PC-9 (cell line): ENCODE data around the gene SLC4A9. TPM values are rescaled to one million over a fixed set of nuclear protein-coding genes. Genes with fewer than 3 reads are reported as not detected.

Experiments
- BruUV-seq: library from RNA; stranded (reverse); fragments of 400-500 nt; replicated peaks from 2 replicates; lab custom pipeline; 2021; lab: Mats Ljungman, UMichigan
- CTCF ChIA-PET: fragments of 300-600 bp; sonication (Branson Sonifier 250); formaldehyde crosslinking; loops from one replicate; lab custom pipeline; 2022; ENCODE audit warnings: antibody characterized with exemption; lab: Charles Lee
- POLR2A ChIA-PET: fragments of 300-600 bp; sonication (Branson Sonifier 250); formaldehyde crosslinking; loops from one replicate; lab custom pipeline; 2022; ENCODE audit warnings: antibody characterized with exemption; ENCODE audit not compliant: unreplicated experiment; lab: Charles Lee
- DNase-seq, 2 experiments: peaks; one replicate each; pipeline versions ENCODE4 v3.0.0 to v3.0.0-alpha.2; 2015 to 2022; ENCODE audit warnings: mixed read lengths in 1 of 2
- H2AFZ ChIP-seq: fragments of 200-600 bp; sonication (generic); 2 replicates; pipeline ENCODE4 v1.8.1; 2017; ENCODE audit warnings: antibody characterized with exemption
- H3F3A ChIP-seq: fragments of 200-600 bp; sonication (generic); 2 replicates; pipeline ENCODE4 v1.8.1; 2017; ENCODE audit warnings: antibody characterized with exemption, mild to moderate bottlenecking, low read depth; ENCODE audit not compliant: insufficient read depth
- H3K27ac ChIP-seq: fragments of 200-600 bp; sonication (generic); 2 replicates; pipeline ENCODE4 v1.6.1; 2016; ENCODE audit warnings: mixed run types
- H3K27me3 ChIP-seq: fragments of 200-600 bp; sonication (generic); 2 replicates; pipeline ENCODE4 v1.6.1; 2016; ENCODE audit warnings: low read depth, mixed run types; ENCODE audit not compliant: insufficient read depth
- H3K36me3 ChIP-seq: fragments of 200-600 bp; sonication (generic); 2 replicates; pipeline ENCODE4 v1.6.1; 2016; ENCODE audit warnings: low read depth, mixed run types
- H3K4me1 ChIP-seq: fragments of 200-600 bp; sonication (generic); replicated peaks from 2 replicates; pipeline ENCODE4 v1.6.1; 2016; ENCODE audit warnings: mixed run types; ENCODE audit not compliant: insufficient read depth
- H3K4me2 ChIP-seq: fragments of 200-600 bp; sonication (generic); 2 replicates; pipeline ENCODE4 v1.6.1; 2017; ENCODE audit warnings: mixed run types
- H3K4me3 ChIP-seq: fragments of 200-600 bp; sonication (generic); 2 replicates; pipeline ENCODE4 v1.6.1; 2016; ENCODE audit warnings: mixed run types
- H3K79me2 ChIP-seq: fragments of 200-600 bp; sonication (generic); 2 replicates; pipeline ENCODE4 v1.6.1; 2017; ENCODE audit warnings: low read depth, mixed run types
- H3K9me2 ChIP-seq: fragments of 200-600 bp; sonication (generic); 2 replicates; pipeline ENCODE4 v1.8.1; 2017; ENCODE audit warnings: mild to moderate bottlenecking; ENCODE audit not compliant: insufficient read depth
- H3K9me3 ChIP-seq: fragments of 200-600 bp; sonication (generic); 2 replicates; pipeline ENCODE4 v1.8.1; 2016; ENCODE audit warnings: low read depth; ENCODE audit not compliant: insufficient read depth
- H4K20me1 ChIP-seq: fragments of 200-600 bp; sonication (generic); 2 replicates; pipeline ENCODE4 v1.8.1; 2017; ENCODE audit not compliant: insufficient read depth
- EZH2 ChIP-seq: fragments of 200-600 bp; sonication (generic); IDR thresholded peaks from 2 replicates; pipeline ENCODE4 v1.8.0; 2017; ENCODE audit warnings: antibody characterized with exemption, low read depth
- intact Hi-C: fragments of 100-400 bp; cut with micrococcal nuclease; formaldehyde crosslinking; loops from one replicate; pipeline ENCODE4 v1.10.0; 2022; ENCODE audit not compliant: unreplicated experiment
- total RNA-seq: library from RNA; stranded (reverse); gene quantifications from 2 replicates; pipeline ENCODE4 v1.2.3, GENCODE V29; 2021
- TF ChIP-seq, protein P1 (sequence below): fragments of 200-600 bp; sonication (generic); conservative IDR thresholded peaks from 2 replicates; pipeline ENCODE4 v1.6.1; 2017; ENCODE audit warnings: mixed run types, antibody characterized with exemption, mild to moderate bottlenecking, moderate library complexity

SLC4A9 gene
- total RNA-seq, 1 experiment from 2014 or later = 0.20 TPM

DNA sequence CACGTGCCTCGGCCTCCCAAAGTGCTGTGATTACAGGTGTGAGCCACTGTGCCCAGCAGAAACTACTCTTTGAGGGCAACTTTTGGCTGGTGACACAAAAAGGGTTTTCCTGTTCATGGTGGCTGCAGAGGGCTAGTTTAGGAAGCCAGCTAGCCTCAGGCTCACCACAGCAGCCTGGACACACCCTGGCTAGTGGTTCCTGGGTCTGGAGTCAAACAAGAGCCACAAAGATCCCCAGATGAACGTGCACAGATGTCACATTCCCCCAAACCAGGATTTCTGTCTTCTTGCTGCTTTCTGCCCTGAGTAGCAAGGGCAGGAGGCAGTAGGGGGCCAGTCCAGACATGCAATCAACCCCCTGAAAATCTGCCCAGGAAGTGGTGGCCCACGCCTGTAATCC lies 20.4 kb upstream of the SLC4A9 start:
- POLR2A ChIA-PET = no interaction called here
- CTCF ChIA-PET = no interaction called here
- H3K4me1 ChIP-seq = peaks cover 52% of the 10 kb centered on the region

DNA sequence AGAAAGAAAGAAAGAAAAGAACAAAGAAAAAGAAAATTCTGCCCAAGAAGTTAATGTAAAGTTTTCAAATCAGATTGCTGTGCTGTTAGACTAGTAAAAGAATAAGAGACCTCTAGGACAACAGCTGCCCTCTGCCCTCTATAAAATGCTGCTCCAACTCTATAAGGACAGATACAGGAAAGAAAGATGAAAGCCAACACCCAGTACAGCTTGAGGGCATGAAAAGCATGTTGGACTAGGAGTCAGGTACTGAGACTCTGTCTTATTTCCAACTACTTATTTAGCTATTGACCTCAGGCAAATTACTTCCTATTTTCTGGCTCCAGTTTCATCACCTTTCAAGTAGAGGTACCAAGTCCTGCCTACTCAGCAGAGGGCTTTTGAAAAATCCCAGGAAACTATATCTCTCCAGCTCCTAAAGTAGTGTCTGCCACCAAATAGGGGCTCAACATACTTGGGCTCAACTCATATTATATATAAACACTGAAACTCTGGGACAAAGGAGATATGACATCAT lies 19.3 kb upstream of the SLC4A9 start:
- BruUV-seq = no TSS peak
- Histone ChIP-seq H4K20me1 (peaks cover 97% of the 10 kb centered on the region), H2AFZ (no peak overlapping the region), H3K36me3 (peaks cover 65% of the 10 kb centered on the region), H3K27ac (0 out of 2 replicates have a peak overlapping the region, but pooled peaks have one; percentile 22), H3K9me3 (no peaks in the 10 kb centered on the region), H3K27me3 (no peaks in the 10 kb centered on the region), H3K4me1 (peaks cover 57% of the 10 kb centered on the region), H3F3A (peaks cover 87% of the 10 kb centered on the region; the same call in 1 of the 2 replicates), H3K79me2 (peaks cover 84% of the 10 kb centered on the region), H3K9me2 (no peaks in the 10 kb centered on the region), H3K4me2 (peak overlapping the region; percentile 97), H3K4me3 (no peak overlapping the region)
- intact Hi-C loops = no loop called here
- TF ChIP-seq EZH2 = no peak
- TF ChIP-seq, protein P1, sequence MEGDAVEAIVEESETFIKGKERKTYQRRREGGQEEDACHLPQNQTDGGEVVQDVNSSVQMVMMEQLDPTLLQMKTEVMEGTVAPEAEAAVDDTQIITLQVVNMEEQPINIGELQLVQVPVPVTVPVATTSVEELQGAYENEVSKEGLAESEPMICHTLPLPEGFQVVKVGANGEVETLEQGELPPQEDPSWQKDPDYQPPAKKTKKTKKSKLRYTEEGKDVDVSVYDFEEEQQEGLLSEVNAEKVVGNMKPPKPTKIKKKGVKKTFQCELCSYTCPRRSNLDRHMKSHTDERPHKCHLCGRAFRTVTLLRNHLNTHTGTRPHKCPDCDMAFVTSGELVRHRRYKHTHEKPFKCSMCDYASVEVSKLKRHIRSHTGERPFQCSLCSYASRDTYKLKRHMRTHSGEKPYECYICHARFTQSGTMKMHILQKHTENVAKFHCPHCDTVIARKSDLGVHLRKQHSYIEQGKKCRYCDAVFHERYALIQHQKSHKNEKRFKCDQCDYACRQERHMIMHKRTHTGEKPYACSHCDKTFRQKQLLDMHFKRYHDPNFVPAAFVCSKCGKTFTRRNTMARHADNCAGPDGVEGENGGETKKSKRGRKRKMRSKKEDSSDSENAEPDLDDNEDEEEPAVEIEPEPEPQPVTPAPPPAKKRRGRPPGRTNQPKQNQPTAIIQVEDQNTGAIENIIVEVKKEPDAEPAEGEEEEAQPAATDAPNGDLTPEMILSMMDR = no peak
- DNase-seq = peak in 1 of 2 experiments; percentile 33
- POLR2A ChIA-PET = no interaction called here
- CTCF ChIA-PET = no interaction called here

More for the DNA sequence above, 20.4 kb upstream of the SLC4A9 start:
- Histone ChIP-seq H4K20me1 (peaks cover 87% of the 10 kb centered on the region), H3K27ac (no peak overlapping the region), H3K9me2 (no peaks in the 10 kb centered on the region), H3F3A (peaks cover 88% of the 10 kb centered on the region), H3K9me3 (no peaks in the 10 kb centered on the region), H3K4me3 (no peak overlapping the region), H3K27me3 (no peaks in the 10 kb centered on the region), H3K79me2 (peaks cover 73% of the 10 kb centered on the region), H3K4me2 (peak overlapping the region; percentile 18; the same call in 1 of the 2 replicates), H2AFZ (no peak overlapping the region), H3K36me3 (peaks cover 71% of the 10 kb centered on the region)
- BruUV-seq = no TSS peak
- peak in 1 of 2 experiments; percentile 13 for DNase-seq
- intact Hi-C loops = no loop called here
- no peak for TF ChIP-seq EZH2
- TF ChIP-seq, protein P1 = no peak

DNA sequence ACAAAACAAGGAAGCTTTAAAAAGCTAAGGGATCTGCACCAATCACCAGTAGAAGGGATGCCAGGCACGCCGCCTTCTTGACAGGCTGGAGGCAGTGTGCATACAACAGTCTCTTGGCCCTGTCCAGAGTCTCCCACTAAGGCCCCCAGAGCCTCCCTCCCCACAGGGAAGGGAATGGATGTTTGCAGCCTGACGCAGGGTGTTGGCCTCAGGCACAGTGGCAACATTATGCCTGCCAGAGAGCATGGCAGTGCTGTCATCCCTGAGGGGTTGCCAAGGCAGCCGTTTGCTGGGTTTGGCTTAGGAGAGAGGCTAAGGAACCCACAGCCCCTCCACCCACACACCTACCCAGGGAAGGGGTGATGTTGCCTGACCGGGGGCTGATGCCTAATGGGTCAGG lies 18.4 kb upstream of the SLC4A9 start:
- peaks cover 90% of the 10 kb centered on the region for H4K20me1 ChIP-seq
- POLR2A ChIA-PET = no interaction called here
- no peaks in the 10 kb centered on the region for H3K27me3 ChIP-seq
- H3F3A ChIP-seq = peaks cover 81% of the 10 kb centered on the region; the same call in 1 of the 2 replicates
- intact Hi-C loops = no loop called here
- peaks cover 91% of the 10 kb centered on the region for H3K79me2 ChIP-seq
- no peaks in the 10 kb centered on the region for H3K9me2 ChIP-seq
- no peaks in the 10 kb centered on the region for H3K9me3 ChIP-seq
- peaks cover 57% of the 10 kb centered on the region for H3K4me1 ChIP-seq
- H3K27ac ChIP-seq = no peak overlapping the region
- no peak overlapping the region for H3K4me3 ChIP-seq
- peak in 1 of 2 experiments; percentile 19 for DNase-seq
- no peak overlapping the region for H2AFZ ChIP-seq
- CTCF ChIA-PET = no interaction called here
- peaks cover 60% of the 10 kb centered on the region for H3K36me3 ChIP-seq
- H3K4me2 ChIP-seq = peak overlapping the region; percentile 97
- no TSS peak for BruUV-seq
- TF ChIP-seq EZH2 = no peak
- TF ChIP-seq, protein P1 = no peak
